HCT116 (cell line): ENCODE data around the gene PTPRR. TPM values are rescaled to one million over a fixed set of nuclear protein-coding genes. Genes with fewer than 3 reads are reported as not detected.

ENCODE experiments used
- ATAC-seq: fragments of 200-7000 bp; cut with Tn5 transposase; 2 replicates; pipeline ENCODE4 v1.9.1; 2020; ENCODE audit warnings: mild to moderate bottlenecking, moderate library complexity
- BruUV-seq: library from RNA; stranded (reverse); fragments of 400-500 nt; replicated peaks from 2 replicates; lab custom pipeline; 2021; lab: Mats Ljungman, UMichigan
- CTCF ChIA-PET: fragments of 300-600 bp; sonication (Branson Sonifier 250); formaldehyde crosslinking; loops from one replicate; lab custom pipeline; 2021; ENCODE audit warnings: antibody characterized with exemption; lab: Charles Lee
- POLR2A ChIA-PET: fragments of 300-600, 350-600 bp; sonication (Branson Sonifier 250); formaldehyde crosslinking; loops from one replicate; lab custom pipeline; 2021; ENCODE audit warnings: antibody characterized with exemption; lab: Charles Lee
- RAD21 ChIA-PET, 2 experiments: fragments of 300-600 bp; sonication (Branson Sonifier 250); formaldehyde crosslinking; loops; one replicate each; lab custom pipeline; 2023; ENCODE audit warnings: low total read pairs in 2 of 2; ENCODE audit not compliant: uncharacterized antibody in 2 of 2, unreplicated experiment in 2 of 2, low non-redundant PET in 1 of 2; lab: Charles Lee
- DNase-seq: peaks from one replicate; pipeline ENCODE4 v3.0.0-alpha.2; 2010; ENCODE audit warnings: low read depth, low spot score
- H2AFZ ChIP-seq: fragments of 200-600 bp; shearing (Covaris generic), sonication (generic); 2 replicates; pipeline ENCODE4 v1.6.1; 2017; ENCODE audit warnings: low read depth, mixed run types, mixed read lengths, antibody characterized with exemption, low read length; ENCODE audit not compliant: poor library complexity, severe bottlenecking
- H3K27ac ChIP-seq: 2 replicates; pipeline ENCODE4 v1.5.1; 2012; ENCODE audit warnings: low read depth, low read length
- H3K27me3 ChIP-seq: fragments of 200-600 bp; sonication (generic); 2 replicates; pipeline ENCODE4 v1.6.1; 2016; ENCODE audit warnings: mixed run types, low read length, mixed read lengths; ENCODE audit not compliant: insufficient read depth
- H3K36me3 ChIP-seq, 2 experiments: fragments of 200-500 bp in 1 of 2; fragments of 200-600 bp in 1 of 2; sonication (Bioruptor generic) in 1 of 2; sonication (generic) in 1 of 2; 2 replicates each; pipeline versions ENCODE4 v1.5.1 to v1.6.1; 2014 to 2016; ENCODE audit warnings: low read length in 2 of 2, inconsistent platforms in 1 of 2, mixed read lengths in 1 of 2, mixed run types in 1 of 2; ENCODE audit not compliant: insufficient read depth in 2 of 2, control insufficient read depth in 1 of 2
- H3K4me1 ChIP-seq, 2 experiments: fragments of 200-600 bp in 1 of 2; sonication (generic) in 1 of 2; 2 replicates each; pipeline versions ENCODE4 v1.5.1 to v1.6.1; 2012 to 2017; ENCODE audit warnings: low read length in 2 of 2, inconsistent platforms in 1 of 2, mild to moderate bottlenecking in 1 of 2, mixed read lengths in 1 of 2, mixed run types in 1 of 2, moderate library complexity in 1 of 2; ENCODE audit not compliant: insufficient read depth in 2 of 2, control insufficient read depth in 1 of 2
- H3K4me2 ChIP-seq: fragments of 200-600 bp; sonication (generic); 2 replicates; pipeline ENCODE4 v1.6.1; 2017; ENCODE audit warnings: mixed run types, low read length, mixed read lengths
- H3K4me3 ChIP-seq, 2 experiments: fragments of 200-600 bp in 1 of 2; sonication (generic) in 1 of 2; replicated peaks in 1 of 2; 2 replicates each; pipeline ENCODE4 v1.5.1; 2011 to 2016; ENCODE audit warnings: low read length in 2 of 2, control low read depth in 1 of 2, low read depth in 1 of 2, mild to moderate bottlenecking in 1 of 2, mixed read lengths in 1 of 2, mixed run types in 1 of 2
- H3K79me2 ChIP-seq: fragments of 200-600 bp; sonication (generic); 2 replicates; pipeline ENCODE4 v1.6.1; 2017; ENCODE audit warnings: mild to moderate bottlenecking, mixed run types, low read length, moderate library complexity, mixed read lengths; ENCODE audit not compliant: insufficient read depth
- H3K9ac ChIP-seq: fragments of 200-600 bp; sonication (generic); 2 replicates; pipeline ENCODE4 v1.6.1; 2016; ENCODE audit warnings: low read length, mixed read lengths
- H3K9me2 ChIP-seq: fragments of 200-600 bp; sonication (generic), shearing (Covaris generic); 2 replicates; pipeline ENCODE4 v1.6.1; 2017; ENCODE audit warnings: mixed run types, mild to moderate bottlenecking, moderate library complexity; ENCODE audit not compliant: insufficient read depth
- H3K9me3 ChIP-seq, 2 experiments: fragments of 200-500 bp in 1 of 2; fragments of 200-600 bp in 1 of 2; sonication (Bioruptor generic) in 1 of 2; sonication (generic) in 1 of 2; 2 replicates each; pipeline ENCODE4 v1.6.1; 2014 to 2017; ENCODE audit warnings: low read length in 2 of 2, mixed read lengths in 2 of 2, inconsistent platforms in 1 of 2, low read depth in 1 of 2, mild to moderate bottlenecking in 1 of 2, mixed run types in 1 of 2, moderate library complexity in 1 of 2; ENCODE audit not compliant: control insufficient read depth in 1 of 2, insufficient read depth in 1 of 2
- H4K20me1 ChIP-seq: fragments of 200-600 bp; sonication (generic), shearing (Covaris generic); 2 replicates; pipeline ENCODE4 v1.6.1; 2017; ENCODE audit warnings: mixed run types, mild to moderate bottlenecking, moderate library complexity; ENCODE audit not compliant: insufficient read depth
- CBX3 ChIP-seq: IDR thresholded peaks from 2 replicates; pipeline ENCODE4 v1.6.1; 2012; ENCODE audit warnings: low read depth
- POLR2AphosphoS5 ChIP-seq: IDR thresholded peaks from 2 replicates; pipeline ENCODE4 v1.6.1; 2011; ENCODE audit warnings: mild to moderate bottlenecking, low read depth, low read length, moderate library complexity
- RAD21 ChIP-seq: IDR thresholded peaks from 2 replicates; pipeline ENCODE4 v1.6.1; 2012; ENCODE audit warnings: low read depth, mild to moderate bottlenecking
- ZBTB33 ChIP-seq: IDR thresholded peaks from 2 replicates; pipeline ENCODE4 v1.6.1; 2011; ENCODE audit warnings: mild to moderate bottlenecking, low read length, moderate library complexity; ENCODE audit not compliant: insufficient replicate concordance; ENCODE audit errors: extremely low read depth
- intact Hi-C: fragments of 100-400 bp; cut with micrococcal nuclease; formaldehyde crosslinking; loops from 2 replicates; pipeline ENCODE4 v1.10.0; 2022
- total RNA-seq: library from RNA; stranded (reverse); gene quantifications from one replicate; pipeline ENCODE4 v1.2.1, GENCODE V29; 2021; ENCODE audit not compliant: unreplicated experiment
- TF ChIP-seq, protein P1 (sequence below): IDR thresholded peaks from 2 replicates; pipeline ENCODE4 v1.6.1; 2012; ENCODE audit warnings: low read depth
- TF ChIP-seq, protein P2 (sequence below): IDR thresholded peaks from 2 replicates; pipeline ENCODE4 v1.6.1; 2012
- TF ChIP-seq, protein P3 (sequence below), 3 experiments: fragments of 200-600 bp in 1 of 3; sonication (generic) in 1 of 3; IDR thresholded peaks in 2 of 3; conservative IDR thresholded peaks in 1 of 3; 2 replicates each; pipeline ENCODE4 v1.5.1; 2012 to 2017; ENCODE audit warnings: low read depth in 2 of 3, low read length in 2 of 3, antibody characterized with exemption in 1 of 3, borderline replicate concordance in 1 of 3, control low read depth in 1 of 3, mild to moderate bottlenecking in 1 of 3, mixed read lengths in 1 of 3, mixed run types in 1 of 3, moderate library complexity in 1 of 3; ENCODE audit not compliant: insufficient read depth in 1 of 3

The PTPRR gene
- total RNA-seq, 1 experiment from 2014 or later: 0.27 TPM

DNA sequence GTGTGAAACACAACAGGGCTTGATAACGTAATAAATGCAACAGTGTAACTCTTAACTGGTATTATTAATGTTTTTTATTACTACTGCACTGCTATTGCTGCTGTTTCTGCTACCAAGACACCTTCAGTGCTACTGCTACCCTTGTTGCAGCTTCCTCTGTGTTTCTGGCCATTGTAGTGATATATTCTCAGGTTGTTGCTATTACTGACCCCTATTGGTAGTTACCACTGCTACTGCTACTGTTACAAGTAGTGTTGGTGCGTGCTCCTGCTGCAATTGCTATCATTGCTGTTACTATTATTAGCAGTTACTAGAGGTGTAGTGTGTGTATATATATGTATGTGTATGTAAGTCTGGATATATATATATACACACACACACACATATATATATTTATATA is 196.1 kb downstream of the PTPRR start:
- ATAC-seq: peak; percentile 90
- intact Hi-C loops: loop anchor here (10.0 kb wide), 1 partner anchor 1060 kb away; no protein-coding TSS in a partner anchor

More for the DNA sequence above, 196.1 kb downstream of the PTPRR start:
- H3K27me3 ChIP-seq: no peaks in the 10 kb centered on the region
- ChIA-PET POLR2A (no interaction called here), CTCF (interaction anchor here (0.6 to 1.5 kb wide), 5 partner anchors 9 to 845 kb away, joined by 3 to 6 read pairs (median 3); no protein-coding TSS in a partner anchor), RAD21 (interaction anchor here in 1 of 2 experiments (1.0 kb wide), 1 partner anchor 134 kb away, joined by 3 read pairs; no protein-coding TSS in a partner anchor)
- BruUV-seq: no TSS peak
- no peaks in the 10 kb centered on the region for H3K9me2 ChIP-seq
- H3K27ac ChIP-seq: no peak overlapping the region
- no peaks in the 10 kb centered on the region for H3K9me3 ChIP-seq
- peak; percentile 43 for TF ChIP-seq RAD21
- no peak for TF ChIP-seq POLR2AphosphoS5
- TF ChIP-seq, protein P1, sequence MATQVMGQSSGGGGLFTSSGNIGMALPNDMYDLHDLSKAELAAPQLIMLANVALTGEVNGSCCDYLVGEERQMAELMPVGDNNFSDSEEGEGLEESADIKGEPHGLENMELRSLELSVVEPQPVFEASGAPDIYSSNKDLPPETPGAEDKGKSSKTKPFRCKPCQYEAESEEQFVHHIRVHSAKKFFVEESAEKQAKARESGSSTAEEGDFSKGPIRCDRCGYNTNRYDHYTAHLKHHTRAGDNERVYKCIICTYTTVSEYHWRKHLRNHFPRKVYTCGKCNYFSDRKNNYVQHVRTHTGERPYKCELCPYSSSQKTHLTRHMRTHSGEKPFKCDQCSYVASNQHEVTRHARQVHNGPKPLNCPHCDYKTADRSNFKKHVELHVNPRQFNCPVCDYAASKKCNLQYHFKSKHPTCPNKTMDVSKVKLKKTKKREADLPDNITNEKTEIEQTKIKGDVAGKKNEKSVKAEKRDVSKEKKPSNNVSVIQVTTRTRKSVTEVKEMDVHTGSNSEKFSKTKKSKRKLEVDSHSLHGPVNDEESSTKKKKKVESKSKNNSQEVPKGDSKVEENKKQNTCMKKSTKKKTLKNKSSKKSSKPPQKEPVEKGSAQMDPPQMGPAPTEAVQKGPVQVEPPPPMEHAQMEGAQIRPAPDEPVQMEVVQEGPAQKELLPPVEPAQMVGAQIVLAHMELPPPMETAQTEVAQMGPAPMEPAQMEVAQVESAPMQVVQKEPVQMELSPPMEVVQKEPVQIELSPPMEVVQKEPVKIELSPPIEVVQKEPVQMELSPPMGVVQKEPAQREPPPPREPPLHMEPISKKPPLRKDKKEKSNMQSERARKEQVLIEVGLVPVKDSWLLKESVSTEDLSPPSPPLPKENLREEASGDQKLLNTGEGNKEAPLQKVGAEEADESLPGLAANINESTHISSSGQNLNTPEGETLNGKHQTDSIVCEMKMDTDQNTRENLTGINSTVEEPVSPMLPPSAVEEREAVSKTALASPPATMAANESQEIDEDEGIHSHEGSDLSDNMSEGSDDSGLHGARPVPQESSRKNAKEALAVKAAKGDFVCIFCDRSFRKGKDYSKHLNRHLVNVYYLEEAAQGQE: no peak
- TF ChIP-seq, protein P2, sequence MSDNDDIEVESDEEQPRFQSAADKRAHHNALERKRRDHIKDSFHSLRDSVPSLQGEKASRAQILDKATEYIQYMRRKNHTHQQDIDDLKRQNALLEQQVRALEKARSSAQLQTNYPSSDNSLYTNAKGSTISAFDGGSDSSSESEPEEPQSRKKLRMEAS: 0 out of 2 replicates have a peak, but pooled peaks have one; percentile 16
- no peak for TF ChIP-seq ZBTB33
- TF ChIP-seq CBX3: 0 out of 2 replicates have a peak, but pooled peaks have one; percentile 14
- TF ChIP-seq, protein P3, sequence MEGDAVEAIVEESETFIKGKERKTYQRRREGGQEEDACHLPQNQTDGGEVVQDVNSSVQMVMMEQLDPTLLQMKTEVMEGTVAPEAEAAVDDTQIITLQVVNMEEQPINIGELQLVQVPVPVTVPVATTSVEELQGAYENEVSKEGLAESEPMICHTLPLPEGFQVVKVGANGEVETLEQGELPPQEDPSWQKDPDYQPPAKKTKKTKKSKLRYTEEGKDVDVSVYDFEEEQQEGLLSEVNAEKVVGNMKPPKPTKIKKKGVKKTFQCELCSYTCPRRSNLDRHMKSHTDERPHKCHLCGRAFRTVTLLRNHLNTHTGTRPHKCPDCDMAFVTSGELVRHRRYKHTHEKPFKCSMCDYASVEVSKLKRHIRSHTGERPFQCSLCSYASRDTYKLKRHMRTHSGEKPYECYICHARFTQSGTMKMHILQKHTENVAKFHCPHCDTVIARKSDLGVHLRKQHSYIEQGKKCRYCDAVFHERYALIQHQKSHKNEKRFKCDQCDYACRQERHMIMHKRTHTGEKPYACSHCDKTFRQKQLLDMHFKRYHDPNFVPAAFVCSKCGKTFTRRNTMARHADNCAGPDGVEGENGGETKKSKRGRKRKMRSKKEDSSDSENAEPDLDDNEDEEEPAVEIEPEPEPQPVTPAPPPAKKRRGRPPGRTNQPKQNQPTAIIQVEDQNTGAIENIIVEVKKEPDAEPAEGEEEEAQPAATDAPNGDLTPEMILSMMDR (IDR thresholded peaks at IDR 0.05 in 2 of 3, conservative IDR thresholded peaks at IDR 0.05 in 1 of 3; ENCODE audit: borderline replicate concordance in 1 of 3, insufficient read depth in 1 of 3, low read depth in 2 of 3, low read length in 2 of 3): peak; percentile 43 to 68 (median 60); a peak in 5 of 6 replicates
- H3K79me2 ChIP-seq: no peaks in the 10 kb centered on the region
- H3K9ac ChIP-seq: no peak overlapping the region
- peak; percentile 35 for DNase-seq
- H4K20me1 ChIP-seq: no peaks in the 10 kb centered on the region
- no peaks in the 10 kb centered on the region for H3K4me1 ChIP-seq
- H3K4me2 ChIP-seq: no peak overlapping the region
- H2AFZ ChIP-seq: no peak overlapping the region
- H3K4me3 ChIP-seq: no peak overlapping the region
- no peaks in the 10 kb centered on the region for H3K36me3 ChIP-seq
